PFSK-1 (cell line): ENCODE results near the gene GLE1.

Source experiments
- POLR2AphosphoS5 ChIP-seq: IDR thresholded peaks from 2 replicates; pipeline ENCODE4 v1.6.1; 2012; ENCODE audit warnings: low read depth, mild to moderate bottlenecking, control low read depth, low read length, moderate library complexity
- TAF1 ChIP-seq: IDR thresholded peaks from 2 replicates; pipeline ENCODE4 v1.6.1; 2012; ENCODE audit warnings: low read length, control low read depth, borderline replicate concordance; ENCODE audit not compliant: insufficient read depth

- TF ChIP-seq POLR2AphosphoS5 = no peak
- no peak for TF ChIP-seq TAF1
These were observed 871 bp downstream of the GLE1 start for GRCh38 chr9:128505414-128505765.
